ENCODE measurements around the gene GMPPB.

GMPPB gene

DNA sequence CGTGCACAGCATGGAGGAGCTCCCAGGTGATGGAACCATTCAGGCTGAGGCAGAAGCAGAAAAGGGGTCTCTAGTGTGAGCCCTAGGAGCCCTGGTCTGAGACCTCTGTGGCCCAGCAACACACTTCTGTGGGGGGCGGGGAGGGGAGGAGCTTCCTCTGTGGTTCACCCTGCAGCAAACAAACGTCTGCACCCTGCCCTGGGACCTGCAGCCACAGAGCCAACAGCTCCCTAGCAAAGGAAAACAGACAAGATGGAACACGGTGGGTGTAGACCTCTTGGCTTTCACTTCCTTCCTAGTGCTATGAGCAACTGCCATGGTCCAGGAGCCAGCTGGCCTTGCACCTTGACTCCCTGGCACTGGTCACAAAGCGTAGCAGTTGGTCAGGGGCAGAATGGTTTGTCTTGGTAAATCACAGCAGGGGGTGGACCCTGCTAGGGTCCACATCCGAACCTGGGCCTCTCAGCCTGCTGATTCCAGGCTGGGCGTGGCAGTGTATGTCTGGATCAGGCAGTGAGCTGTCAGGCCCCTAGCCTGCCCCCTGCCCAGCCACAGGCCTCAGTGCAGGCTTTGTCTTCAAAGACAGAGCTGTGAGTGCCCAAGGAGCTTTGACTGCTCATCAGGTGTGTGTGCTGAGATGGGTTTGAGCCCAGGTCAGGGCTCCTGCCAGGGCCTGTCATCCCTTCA lies 11.0 kb downstream of the GMPPB start:
- no peak for ATAC-seq (ENCODE audit: low read depth)
- no peaks in the 10 kb centered on the region for H3K9me3 ChIP-seq (ENCODE audit: severe bottlenecking)
- TF ChIP-seq, protein P1, sequence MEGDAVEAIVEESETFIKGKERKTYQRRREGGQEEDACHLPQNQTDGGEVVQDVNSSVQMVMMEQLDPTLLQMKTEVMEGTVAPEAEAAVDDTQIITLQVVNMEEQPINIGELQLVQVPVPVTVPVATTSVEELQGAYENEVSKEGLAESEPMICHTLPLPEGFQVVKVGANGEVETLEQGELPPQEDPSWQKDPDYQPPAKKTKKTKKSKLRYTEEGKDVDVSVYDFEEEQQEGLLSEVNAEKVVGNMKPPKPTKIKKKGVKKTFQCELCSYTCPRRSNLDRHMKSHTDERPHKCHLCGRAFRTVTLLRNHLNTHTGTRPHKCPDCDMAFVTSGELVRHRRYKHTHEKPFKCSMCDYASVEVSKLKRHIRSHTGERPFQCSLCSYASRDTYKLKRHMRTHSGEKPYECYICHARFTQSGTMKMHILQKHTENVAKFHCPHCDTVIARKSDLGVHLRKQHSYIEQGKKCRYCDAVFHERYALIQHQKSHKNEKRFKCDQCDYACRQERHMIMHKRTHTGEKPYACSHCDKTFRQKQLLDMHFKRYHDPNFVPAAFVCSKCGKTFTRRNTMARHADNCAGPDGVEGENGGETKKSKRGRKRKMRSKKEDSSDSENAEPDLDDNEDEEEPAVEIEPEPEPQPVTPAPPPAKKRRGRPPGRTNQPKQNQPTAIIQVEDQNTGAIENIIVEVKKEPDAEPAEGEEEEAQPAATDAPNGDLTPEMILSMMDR (IDR thresholded peaks at IDR 0.05; ENCODE audit: poor library complexity, severe bottlenecking) = no peak
- H3K27ac ChIP-seq (ENCODE audit: poor library complexity, severe bottlenecking) = no peak overlapping the region
- no peaks in the 10 kb centered on the region for H3K27me3 ChIP-seq (ENCODE audit: insufficient read depth, poor library complexity, severe bottlenecking)
- H3K36me3 ChIP-seq (ENCODE audit: low read depth) = no peaks in the 10 kb centered on the region; the same call in 1 of the 2 replicates
- no peak overlapping the region for H3K4me3 ChIP-seq (ENCODE audit: severe bottlenecking)
- no peaks in the 10 kb centered on the region for H3K4me1 ChIP-seq (ENCODE audit: insufficient read depth, poor library complexity, severe bottlenecking)
- DNase-seq (ENCODE audit: low spot score) = no peak

DNA sequence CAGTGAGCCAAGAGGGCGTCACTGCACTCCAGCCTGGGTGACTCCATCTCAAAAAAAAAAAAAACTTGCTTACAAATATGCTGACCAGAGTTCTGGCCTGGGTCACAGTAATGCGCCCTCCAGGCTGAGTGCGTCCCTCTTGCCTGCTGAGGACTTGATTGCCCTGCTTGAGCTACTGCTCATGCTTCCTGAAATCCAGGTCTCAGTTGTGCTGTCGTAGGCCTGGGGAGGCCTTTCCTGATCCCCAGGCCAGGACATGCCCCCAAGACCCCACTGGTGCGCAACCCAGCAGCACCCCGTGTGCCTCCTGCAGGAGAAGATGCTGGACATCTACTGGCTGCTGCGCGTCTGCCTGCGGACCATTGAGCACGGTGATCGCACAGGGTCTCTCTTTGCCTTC lies 11.6 kb downstream of the GMPPB start:
- ATAC-seq (ENCODE audit: low read depth) (no peak), DNase-seq (ENCODE audit: low spot score) (no peak)
- Histone ChIP-seq H3K27ac (ENCODE audit: poor library complexity, severe bottlenecking) (no peak overlapping the region), H3K4me3 (ENCODE audit: severe bottlenecking) (no peak overlapping the region), H3K36me3 (ENCODE audit: low read depth) (no peaks in the 10 kb centered on the region; the same call in 1 of the 2 replicates), H3K27me3 (ENCODE audit: insufficient read depth, poor library complexity, severe bottlenecking) (no peaks in the 10 kb centered on the region), H3K4me1 (ENCODE audit: insufficient read depth, poor library complexity, severe bottlenecking) (no peaks in the 10 kb centered on the region), H3K9me3 (ENCODE audit: severe bottlenecking) (no peaks in the 10 kb centered on the region)
- TF ChIP-seq, protein P1 (IDR thresholded peaks at IDR 0.05; ENCODE audit: poor library complexity, severe bottlenecking) = no peak

DNA sequence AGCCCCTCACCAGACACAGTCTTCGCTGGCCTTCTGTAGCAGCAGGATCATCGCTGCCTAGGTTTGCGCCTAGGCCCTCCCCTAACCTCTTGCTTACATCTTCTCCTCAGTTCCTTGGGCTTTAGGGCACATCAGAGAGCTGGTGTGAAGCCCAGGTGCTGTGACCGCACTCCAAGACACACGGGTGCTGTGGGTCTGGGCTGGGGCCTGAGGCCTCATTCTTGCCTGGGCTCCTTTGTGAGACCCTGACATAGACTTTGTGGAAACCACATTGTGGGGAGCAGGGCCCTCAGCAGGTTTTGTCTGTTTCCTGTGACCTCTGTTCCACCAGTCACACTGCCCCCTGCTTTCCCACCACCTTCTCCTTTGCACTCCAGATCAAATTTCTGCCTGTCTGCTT lies 12.3 kb downstream of the GMPPB start:
- DNase-seq (ENCODE audit: low spot score) (no peak), ATAC-seq (ENCODE audit: low read depth) (no peak)
- Histone ChIP-seq H3K27ac (ENCODE audit: poor library complexity, severe bottlenecking) (no peak overlapping the region), H3K36me3 (ENCODE audit: low read depth) (no peaks in the 10 kb centered on the region; the same call in 1 of the 2 replicates), H3K4me1 (ENCODE audit: insufficient read depth, poor library complexity, severe bottlenecking) (no peaks in the 10 kb centered on the region), H3K4me3 (ENCODE audit: severe bottlenecking) (no peak overlapping the region), H3K27me3 (ENCODE audit: insufficient read depth, poor library complexity, severe bottlenecking) (no peaks in the 10 kb centered on the region), H3K9me3 (ENCODE audit: severe bottlenecking) (no peaks in the 10 kb centered on the region)
- TF ChIP-seq, protein P1 (IDR thresholded peaks at IDR 0.05; ENCODE audit: poor library complexity, severe bottlenecking) = no peak

DNA sequence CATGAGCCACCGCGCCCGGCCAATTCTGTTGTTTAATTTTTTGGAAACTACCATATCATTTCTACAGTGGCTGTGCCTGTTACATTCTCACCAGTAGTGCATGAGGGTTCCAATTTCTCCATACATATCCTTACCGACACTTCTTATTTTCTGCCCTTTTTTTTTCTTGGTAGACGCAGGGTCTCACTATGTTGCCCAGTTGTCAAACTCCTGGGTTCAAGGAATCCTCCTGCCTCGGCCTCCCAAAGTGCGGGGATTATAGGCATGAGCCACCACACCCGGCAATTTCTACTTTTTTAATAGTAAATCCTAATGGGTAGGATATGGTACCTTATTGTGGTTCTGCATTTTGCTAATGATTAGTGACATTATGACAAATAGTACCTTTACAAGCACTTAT lies 13.9 kb downstream of the GMPPB start:
- Histone ChIP-seq H3K9me3 (ENCODE audit: severe bottlenecking) (no peaks in the 10 kb centered on the region), H3K4me1 (ENCODE audit: insufficient read depth, poor library complexity, severe bottlenecking) (no peaks in the 10 kb centered on the region), H3K4me3 (ENCODE audit: severe bottlenecking) (no peak overlapping the region), H3K27ac (ENCODE audit: poor library complexity, severe bottlenecking) (no peak overlapping the region), H3K27me3 (ENCODE audit: insufficient read depth, poor library complexity, severe bottlenecking) (no peaks in the 10 kb centered on the region), H3K36me3 (ENCODE audit: low read depth) (no peaks in the 10 kb centered on the region)
- TF ChIP-seq, protein P1 (IDR thresholded peaks at IDR 0.05; ENCODE audit: poor library complexity, severe bottlenecking) = no peak
- DNase-seq (ENCODE audit: low spot score) = no peak
- ATAC-seq (ENCODE audit: low read depth) = no peak

DNA sequence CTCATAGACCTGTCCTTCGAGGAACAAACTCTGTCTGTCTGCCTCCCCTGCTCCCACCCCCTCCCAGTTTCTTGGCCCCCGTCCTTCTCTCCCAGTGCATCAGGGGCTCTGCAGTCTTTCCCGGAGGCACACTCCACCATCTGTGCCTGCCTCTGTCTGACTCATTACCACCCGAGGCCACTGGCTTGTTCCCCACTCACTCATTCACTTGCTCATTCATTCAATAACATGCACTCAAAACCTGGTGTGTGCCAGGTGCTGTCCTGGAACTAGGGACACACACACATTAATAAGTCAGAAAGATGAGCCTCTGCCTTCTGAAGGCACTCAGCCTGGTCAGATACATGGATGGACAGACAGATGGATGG lies 16.7 kb downstream of the GMPPB start:
- H3K9me3 ChIP-seq (ENCODE audit: severe bottlenecking) = no peaks in the 10 kb centered on the region
- H3K4me1 ChIP-seq (ENCODE audit: insufficient read depth, poor library complexity, severe bottlenecking) = no peaks in the 10 kb centered on the region
- no peak overlapping the region for H3K4me3 ChIP-seq (ENCODE audit: severe bottlenecking)
- DNase-seq (ENCODE audit: low spot score) (no peak), ATAC-seq (ENCODE audit: low read depth) (no peak)
- TF ChIP-seq, protein P1 (IDR thresholded peaks at IDR 0.05; ENCODE audit: poor library complexity, severe bottlenecking) = no peak
- no peak overlapping the region for H3K27ac ChIP-seq (ENCODE audit: poor library complexity, severe bottlenecking)
- peaks cover 12% of the 10 kb centered on the region for H3K36me3 ChIP-seq (ENCODE audit: low read depth)
- no peaks in the 10 kb centered on the region for H3K27me3 ChIP-seq (ENCODE audit: insufficient read depth, poor library complexity, severe bottlenecking)

All from RWPE2 (cell line).